ENCODE measurements around the gene PIK3R1. TPM values are rescaled to one million over a fixed set of nuclear protein-coding genes. Genes with fewer than 3 reads are reported as not detected.

PIK3R1 gene
- total RNA-seq, 2 donors from 2014 or later = 29.8 to 30.2 TPM

- TF ChIP-seq, protein P1, sequence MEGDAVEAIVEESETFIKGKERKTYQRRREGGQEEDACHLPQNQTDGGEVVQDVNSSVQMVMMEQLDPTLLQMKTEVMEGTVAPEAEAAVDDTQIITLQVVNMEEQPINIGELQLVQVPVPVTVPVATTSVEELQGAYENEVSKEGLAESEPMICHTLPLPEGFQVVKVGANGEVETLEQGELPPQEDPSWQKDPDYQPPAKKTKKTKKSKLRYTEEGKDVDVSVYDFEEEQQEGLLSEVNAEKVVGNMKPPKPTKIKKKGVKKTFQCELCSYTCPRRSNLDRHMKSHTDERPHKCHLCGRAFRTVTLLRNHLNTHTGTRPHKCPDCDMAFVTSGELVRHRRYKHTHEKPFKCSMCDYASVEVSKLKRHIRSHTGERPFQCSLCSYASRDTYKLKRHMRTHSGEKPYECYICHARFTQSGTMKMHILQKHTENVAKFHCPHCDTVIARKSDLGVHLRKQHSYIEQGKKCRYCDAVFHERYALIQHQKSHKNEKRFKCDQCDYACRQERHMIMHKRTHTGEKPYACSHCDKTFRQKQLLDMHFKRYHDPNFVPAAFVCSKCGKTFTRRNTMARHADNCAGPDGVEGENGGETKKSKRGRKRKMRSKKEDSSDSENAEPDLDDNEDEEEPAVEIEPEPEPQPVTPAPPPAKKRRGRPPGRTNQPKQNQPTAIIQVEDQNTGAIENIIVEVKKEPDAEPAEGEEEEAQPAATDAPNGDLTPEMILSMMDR (conservative IDR thresholded peaks at IDR 0.05) = no peak
- Histone ChIP-seq H3K9ac (ENCODE audit: extremely low read depth, low read length, poor library complexity, severe bottlenecking) (peak overlapping the region; percentile 64), H3K27ac (ENCODE audit: low read depth, low read length) (peak overlapping the region; percentile 76), H3K9me3 (ENCODE audit: control insufficient read depth, low read length) (peaks cover 23% of the 10 kb centered on the region), H3K4me1 (ENCODE audit: control insufficient read depth, insufficient read depth, low read length) (peaks cover 8% of the 10 kb centered on the region), H3K4me3 (ENCODE audit: low read length) (peak overlapping the region; percentile 98), H3K27me3 (ENCODE audit: control insufficient read depth, insufficient read depth, low read length, poor library complexity, severe bottlenecking) (no peaks in the 10 kb centered on the region), H3K36me3 (ENCODE audit: control insufficient read depth, insufficient read depth, low read length) (no peaks in the 10 kb centered on the region)
- WGBS, 2 experiments (ENCODE audit: insufficient coverage in 1 of 2, insufficient read length in 1 of 2) = 0% methylated on average over 14 to 38 of the region's 38 CpGs
- Mint-ChIP-seq H3K4me1 (peaks cover 29% of the 10 kb centered on the region), H3K27ac (no peak overlapping the region), H3K27me3 (ENCODE audit: insufficient read depth) (peaks cover 9% of the 10 kb centered on the region), H3K4me3 (peak overlapping the region; percentile 70), H3K9me3 (peaks cover 18% of the 10 kb centered on the region), H3K36me3 (ENCODE audit: low read depth) (peaks cover 10% of the 10 kb centered on the region)
- DNase-seq = no peak
Observed at GRCh38 chr5:68215898-68216244, 315 bp downstream of the PIK3R1 start.

DNA sequence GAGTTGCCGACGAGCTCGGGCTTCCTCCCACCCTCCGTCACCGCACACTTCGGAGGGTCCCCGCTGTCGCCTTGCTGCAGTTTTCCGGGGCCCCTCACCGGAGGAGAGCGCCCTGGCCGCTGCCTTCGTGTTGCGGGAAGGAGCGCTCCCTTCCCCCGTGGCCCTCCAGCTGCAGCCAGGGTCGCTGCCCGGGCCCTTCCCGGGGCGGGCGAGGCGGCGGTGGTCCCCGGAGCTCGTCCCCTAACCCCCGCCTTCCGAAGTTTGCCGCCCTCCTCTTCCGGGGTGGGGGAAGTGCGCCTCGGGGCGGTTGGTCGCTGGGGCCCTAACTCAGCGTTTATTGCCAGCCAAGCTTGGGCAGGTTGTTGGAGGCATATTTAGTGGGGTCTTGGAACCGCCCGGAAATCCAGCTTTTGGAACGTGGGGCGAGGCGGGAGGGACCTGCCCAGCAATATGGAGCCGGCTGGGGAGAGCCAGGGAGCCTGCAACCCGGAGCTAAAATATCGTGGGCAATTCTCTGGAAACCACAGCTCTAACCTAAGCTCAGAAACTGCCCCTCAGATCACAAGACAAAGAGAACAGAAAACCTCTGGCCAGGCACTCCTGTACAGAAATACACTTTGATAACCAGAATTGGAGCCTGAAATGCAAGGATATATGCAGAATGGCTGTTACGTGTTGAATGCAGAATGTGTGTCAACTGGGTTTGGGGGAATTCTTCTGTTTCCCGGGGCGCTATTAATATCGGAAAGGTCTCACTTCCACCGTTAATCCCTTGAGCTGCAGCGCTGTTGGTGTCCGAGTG is 890 bp downstream of the PIK3R1 start:
- peak overlapping the region; percentile 98 for H3K4me3 ChIP-seq (ENCODE audit: low read length)
- peaks cover 23% of the 10 kb centered on the region for H3K9me3 ChIP-seq (ENCODE audit: control insufficient read depth, low read length)
- H3K4me1 ChIP-seq (ENCODE audit: control insufficient read depth, insufficient read depth, low read length) = peaks cover 8% of the 10 kb centered on the region
- H3K4me3 Mint-ChIP-seq = peak overlapping the region; percentile 70
- DNase-seq = peak; percentile 83
- peaks cover 5% of the 10 kb centered on the region for H3K36me3 Mint-ChIP-seq (ENCODE audit: low read depth)
- peaks cover 9% of the 10 kb centered on the region for H3K27me3 Mint-ChIP-seq (ENCODE audit: insufficient read depth)
- H3K27me3 ChIP-seq (ENCODE audit: control insufficient read depth, insufficient read depth, low read length, poor library complexity, severe bottlenecking) = no peaks in the 10 kb centered on the region
- peak overlapping the region; percentile 76 for H3K27ac ChIP-seq (ENCODE audit: low read depth, low read length)
- WGBS, 2 experiments (ENCODE audit: insufficient coverage in 1 of 2, insufficient read length in 1 of 2) = 0% methylated on average over 8 to 49 of the region's 49 CpGs
- peak overlapping the region; percentile 45 for H3K27ac Mint-ChIP-seq
- H3K9ac ChIP-seq (ENCODE audit: extremely low read depth, low read length, poor library complexity, severe bottlenecking) = peak overlapping the region; percentile 64
- H3K9me3 Mint-ChIP-seq = peaks cover 17% of the 10 kb centered on the region
- H3K36me3 ChIP-seq (ENCODE audit: control insufficient read depth, insufficient read depth, low read length) = no peaks in the 10 kb centered on the region
- H3K4me1 Mint-ChIP-seq = peaks cover 29% of the 10 kb centered on the region
- TF ChIP-seq, protein P1 (conservative IDR thresholded peaks at IDR 0.05) = no peak

DNA sequence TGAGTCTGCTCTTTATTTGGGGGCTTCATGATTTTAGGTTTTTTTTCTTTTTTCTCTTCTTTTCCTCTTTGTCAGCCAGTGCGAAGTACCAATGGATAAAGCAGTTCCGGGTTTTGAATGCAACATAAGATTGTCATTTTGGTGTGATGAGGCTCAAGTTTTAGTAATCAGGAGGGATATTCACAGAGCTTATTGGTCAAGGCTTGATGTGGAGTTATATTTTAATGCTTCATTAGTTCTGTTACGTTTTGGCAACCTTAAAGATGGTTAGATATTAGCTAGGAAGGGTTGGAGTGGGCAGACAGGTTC is 1.4 kb downstream of the PIK3R1 start:
- DNase-seq = no peak
- Mint-ChIP-seq H3K36me3 (ENCODE audit: low read depth) (peaks cover 4% of the 10 kb centered on the region), H3K4me3 (peak overlapping the region; percentile 70), H3K27ac (peak overlapping the region; percentile 45), H3K9me3 (peaks cover 13% of the 10 kb centered on the region), H3K27me3 (ENCODE audit: insufficient read depth) (peaks cover 9% of the 10 kb centered on the region), H3K4me1 (peaks cover 29% of the 10 kb centered on the region)
- WGBS, 2 experiments (ENCODE audit: insufficient coverage in 1 of 2, insufficient read length in 1 of 2) = 6 to 20% methylated on average over 1 to 3 of the region's 3 CpGs
- TF ChIP-seq, protein P1 (conservative IDR thresholded peaks at IDR 0.05) = no peak
- peaks cover 20% of the 10 kb centered on the region for H3K9me3 ChIP-seq (ENCODE audit: control insufficient read depth, low read length)
- peak overlapping the region; percentile 98 for H3K4me3 ChIP-seq (ENCODE audit: low read length)
- H3K27ac ChIP-seq (ENCODE audit: low read depth, low read length) = peak overlapping the region; percentile 76
- peak overlapping the region; percentile 64 for H3K9ac ChIP-seq (ENCODE audit: extremely low read depth, low read length, poor library complexity, severe bottlenecking)
- H3K36me3 ChIP-seq (ENCODE audit: control insufficient read depth, insufficient read depth, low read length) = no peaks in the 10 kb centered on the region
- peaks cover 8% of the 10 kb centered on the region for H3K4me1 ChIP-seq (ENCODE audit: control insufficient read depth, insufficient read depth, low read length)
- no peaks in the 10 kb centered on the region for H3K27me3 ChIP-seq (ENCODE audit: control insufficient read depth, insufficient read depth, low read length, poor library complexity, severe bottlenecking)
